Spleen (tissue), 11 donors: Measurements from ENCODE around the gene GNS. TPM values are rescaled to one million over a fixed set of nuclear protein-coding genes. Genes with fewer than 3 reads are reported as not detected.

ENCODE experiments used
- DNase-seq: peaks from one replicate; pipeline ENCODE4 v3.0.0-alpha.2; 2020
- H3K27ac ChIP-seq, 8 donors: fragments of 200-600 bp; sonication (generic) in 7 of 8; 1 replicate in 4 of 8; 2 replicates in 4 of 8; pipeline versions ENCODE4 v1.5.0 to v1.8.0; 2016 to 2021; ENCODE audit warnings: inconsistent platforms in 4 of 8, mild to moderate bottlenecking in 4 of 8, moderate library complexity in 1 of 8
- H3K27me3 ChIP-seq, 7 donors: fragments of 200-600 bp; sonication (generic) in 6 of 7; replicated peaks in 1 of 7; 1 replicate in 4 of 7; 2 replicates in 3 of 7; pipeline versions ENCODE4 v1.5.0 to v1.8.0; 2016 to 2021; ENCODE audit warnings: inconsistent platforms in 3 of 7, mild to moderate bottlenecking in 1 of 7
- H3K36me3 ChIP-seq, 6 donors: fragments of 200-600 bp; sonication (generic) in 5 of 6; 1 replicate in 4 of 6; 2 replicates in 2 of 6; pipeline versions ENCODE4 v1.5.0 to v1.8.0; 2016 to 2021; ENCODE audit warnings: inconsistent platforms in 2 of 6
- H3K4me1 ChIP-seq, 6 donors: fragments of 200-600 bp; sonication (generic) in 5 of 6; 1 replicate in 3 of 6; 2 replicates in 3 of 6; pipeline versions ENCODE4 v1.5.0 to v1.8.0; 2016 to 2021; ENCODE audit warnings: inconsistent platforms in 3 of 6
- H3K4me3 ChIP-seq, 8 donors: fragments of 200-600 bp; sonication (generic) in 7 of 8; 1 replicate in 4 of 8; 2 replicates in 4 of 8; pipeline versions ENCODE4 v1.5.0 to v1.8.0; 2016 to 2021; ENCODE audit warnings: inconsistent platforms in 4 of 8, mild to moderate bottlenecking in 4 of 8, moderate library complexity in 2 of 8
- H3K9me3 ChIP-seq, 8 donors: fragments of 200-600 bp; sonication (generic) in 7 of 8; 1 replicate in 4 of 8; 2 replicates in 4 of 8; pipeline versions ENCODE4 v1.5.0 to v1.8.0; 2016 to 2021; ENCODE audit warnings: inconsistent platforms in 4 of 8
- POLR2A ChIP-seq, 3 donors: fragments of 450-650 bp; IDR thresholded peaks; one replicate each; pipeline ENCODE4 v1.5.1; 2017; ENCODE audit warnings: antibody characterized with exemption in 3 of 3, mild to moderate bottlenecking in 1 of 3
- POLR2AphosphoS5 ChIP-seq, 3 donors: sonication (generic); formaldehyde crosslinking; IDR thresholded peaks; one replicate each; pipeline ENCODE4 v1.5.1; 2017; ENCODE audit warnings: antibody characterized with exemption in 3 of 3
- WGBS, 5 donors: extraction: QIAGEN DNeasy Blood & Tissue Kit in 3 of 5; methylation state at CpG; one replicate each; pipeline versions ENCODE4 v1.1.5 to v1.1.7; 2013 to 2018; 5-methylcytosine and 5-hydroxymethylcytosine counted together
- intact Hi-C: fragments of 100-400 bp; cut with DNase I; formaldehyde crosslinking; loops from one replicate; pipeline ENCODE4 v1.15.0; 2023; ENCODE audit warnings: low total_unique reads
- polyA plus RNA-seq, 3 donors: library from polyadenylated mRNA; stranded (reverse); fragments of 200-250 nt; gene quantifications; one replicate each; pipeline ENCODE4 v1.2.1, GENCODE V29; 2013
- total RNA-seq, 7 donors: library from RNA; depleted of rRNA in 3 of 7; stranded (reverse); fragments of >200 nt in 3 of 7; fragmentation: NEBNext Ultra II Directional in 4 of 7; extraction: Animal tissue kit (Norgen Biotek cat#: 25700) in 4 of 7; gene quantifications; one replicate each; pipeline versions ENCODE4 v1.1.0 to v1.2.1, GENCODE V29; 2016 to 2021
- TF ChIP-seq, protein P1 (sequence below), 11 experiments: fragments of 200-600 bp in 7 of 11; fragments of 450-650 bp in 4 of 11; sonication (generic) in 4 of 11; IDR thresholded peaks in 8 of 11; conservative IDR thresholded peaks in 3 of 11; 1 replicate in 7 of 11; 2 replicates in 4 of 11; pipeline versions ENCODE4 v1.4.0 to v1.8.0; 2016 to 2021; ENCODE audit warnings: antibody characterized with exemption in 11 of 11, inconsistent platforms in 4 of 11, mild to moderate bottlenecking in 1 of 11
- donor health status: healthy with polysubstance abuse.
- donor health status: DM: no; HTN: no; CAD: no; lungs with moderate emphysema.
- donor health status: DM: no; HTN: no; CAD: no.
- donor health status: Bipolar disorder and iron deficiency.
- donor health status: healthy.
- donor health status: DM: no; HTN: no; CAD: no.
- donor health status: DM: yes; HTN: yes; CAD: no.

GNS gene
- total and polyA plus RNA-seq, 10 donors: 8.3 to 154 (median 126) TPM

DNA sequence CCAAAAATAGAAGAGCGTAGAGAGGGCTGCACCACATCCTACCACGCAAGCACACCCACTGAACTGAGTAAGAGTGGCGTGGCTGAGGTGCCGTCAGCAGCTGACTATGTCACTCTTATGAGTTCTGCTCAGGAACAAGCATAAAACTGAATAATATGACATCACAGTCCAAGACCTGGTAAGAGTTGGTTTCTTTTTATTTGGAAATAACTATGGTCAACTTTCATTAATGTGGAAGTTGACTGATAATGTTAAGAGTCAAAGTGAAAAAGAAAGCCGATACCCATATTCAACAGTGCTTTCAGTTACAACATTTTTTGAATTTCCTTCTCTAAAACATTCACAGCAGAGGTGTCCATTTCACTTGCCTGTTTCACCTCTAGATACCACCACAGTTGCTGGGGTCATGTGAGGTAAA is 44.6 kb downstream of the GNS start:
- peaks cover 0 to 56% (median 9%) of the 10 kb centered on the region in 6 donors for H3K4me1 ChIP-seq
- WGBS, 5 donors: 39 to 64% (median 50%) methylated on average over 5 of the region's 5 CpGs
- H3K36me3 ChIP-seq: peaks cover 0 to 81% (median 24%) of the 10 kb centered on the region in 6 donors
- H3K4me3 ChIP-seq: peak overlapping the region in 1 of 8 donors; percentile 38
- no peaks in the 10 kb centered on the region for H3K9me3 ChIP-seq
- TF ChIP-seq, protein P1, sequence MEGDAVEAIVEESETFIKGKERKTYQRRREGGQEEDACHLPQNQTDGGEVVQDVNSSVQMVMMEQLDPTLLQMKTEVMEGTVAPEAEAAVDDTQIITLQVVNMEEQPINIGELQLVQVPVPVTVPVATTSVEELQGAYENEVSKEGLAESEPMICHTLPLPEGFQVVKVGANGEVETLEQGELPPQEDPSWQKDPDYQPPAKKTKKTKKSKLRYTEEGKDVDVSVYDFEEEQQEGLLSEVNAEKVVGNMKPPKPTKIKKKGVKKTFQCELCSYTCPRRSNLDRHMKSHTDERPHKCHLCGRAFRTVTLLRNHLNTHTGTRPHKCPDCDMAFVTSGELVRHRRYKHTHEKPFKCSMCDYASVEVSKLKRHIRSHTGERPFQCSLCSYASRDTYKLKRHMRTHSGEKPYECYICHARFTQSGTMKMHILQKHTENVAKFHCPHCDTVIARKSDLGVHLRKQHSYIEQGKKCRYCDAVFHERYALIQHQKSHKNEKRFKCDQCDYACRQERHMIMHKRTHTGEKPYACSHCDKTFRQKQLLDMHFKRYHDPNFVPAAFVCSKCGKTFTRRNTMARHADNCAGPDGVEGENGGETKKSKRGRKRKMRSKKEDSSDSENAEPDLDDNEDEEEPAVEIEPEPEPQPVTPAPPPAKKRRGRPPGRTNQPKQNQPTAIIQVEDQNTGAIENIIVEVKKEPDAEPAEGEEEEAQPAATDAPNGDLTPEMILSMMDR (IDR thresholded peaks at IDR 0.05 in 8 of 11, conservative IDR thresholded peaks at IDR 0.05 in 3 of 11): no peak
- peak in 1 of 3 donors; percentile 45 for TF ChIP-seq POLR2AphosphoS5 (IDR thresholded peaks at IDR 0.05)
- DNase-seq: no peak
- H3K27me3 ChIP-seq: no peaks in the 10 kb centered on the region
- peak overlapping the region in 7 of 8 donors; percentile 66 to 85 (median 79) for H3K27ac ChIP-seq
- intact Hi-C loops: no loop called here

DNA sequence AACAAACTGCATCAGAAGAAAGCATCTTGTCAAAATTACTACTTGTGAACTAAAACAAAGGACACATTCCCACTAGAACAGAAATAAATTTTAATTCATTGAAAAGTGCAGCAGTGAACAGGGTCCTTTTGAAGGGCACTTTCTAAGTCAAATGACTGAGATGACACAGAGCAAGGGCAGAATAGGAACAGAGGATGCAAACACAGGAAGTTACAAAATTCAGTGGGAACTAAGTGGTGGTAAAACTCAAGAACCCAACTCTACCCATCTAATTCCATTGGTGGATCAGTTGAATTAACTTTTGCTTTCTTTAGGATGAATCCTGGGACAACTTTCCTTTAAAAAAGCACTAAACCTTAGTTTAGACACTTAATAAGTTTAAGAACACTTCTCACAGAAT is 45.8 kb downstream of the GNS start:
- Histone ChIP-seq H3K36me3 (peaks cover 0 to 70% (median 19%) of the 10 kb centered on the region in 6 donors), H3K4me1 (peaks cover 0 to 52% (median 6%) of the 10 kb centered on the region in 6 donors), H3K4me3 (peak overlapping the region in 1 of 8 donors; percentile 38), H3K27me3 (no peaks in the 10 kb centered on the region), H3K9me3 (no peaks in the 10 kb centered on the region), H3K27ac (peak overlapping the region in 7 of 8 donors; percentile 66 to 85 (median 79))
- no peak for DNase-seq
- TF ChIP-seq POLR2AphosphoS5 (IDR thresholded peaks at IDR 0.05): no peak
- intact Hi-C loops: no loop called here

DNA sequence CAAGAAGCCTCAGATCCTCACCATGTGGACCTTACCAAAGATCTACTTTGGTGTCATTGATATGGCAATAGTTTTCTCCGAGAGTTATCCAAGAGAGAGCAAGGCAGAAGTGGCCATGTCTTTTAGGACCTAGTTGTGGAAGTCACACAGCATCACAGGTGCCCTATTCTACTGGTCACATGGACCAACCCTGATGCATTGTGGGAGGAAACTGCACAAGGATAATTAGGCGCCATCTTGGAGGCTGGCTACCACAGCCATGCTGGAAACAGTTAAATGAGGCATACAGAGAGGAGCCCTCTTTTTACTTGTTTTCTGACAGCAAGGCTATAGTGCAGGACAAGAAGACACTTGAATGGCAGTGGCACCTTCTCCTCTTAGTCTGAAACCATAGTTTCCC is 49.8 kb downstream of the GNS start:
- H3K27ac ChIP-seq: no peak overlapping the region
- peaks cover 0 to 26% (median 7%) of the 10 kb centered on the region in 6 donors for H3K4me1 ChIP-seq
- no peak for TF ChIP-seq POLR2A (IDR thresholded peaks at IDR 0.05)
- TF ChIP-seq POLR2AphosphoS5 (IDR thresholded peaks at IDR 0.05): no peak
- TF ChIP-seq, protein P1 (IDR thresholded peaks at IDR 0.05 in 8 of 11, conservative IDR thresholded peaks at IDR 0.05 in 3 of 11): no peak
- H3K27me3 ChIP-seq: no peaks in the 10 kb centered on the region
- 92 to 100% (median 95%) methylated on average over 2 of the region's 2 CpGs for WGBS, 5 donors
- DNase-seq: no peak
- H3K9me3 ChIP-seq: no peaks in the 10 kb centered on the region
- no peak overlapping the region for H3K4me3 ChIP-seq
- H3K36me3 ChIP-seq: peaks cover 0 to 43% (median 0%) of the 10 kb centered on the region in 6 donors
- intact Hi-C loops: no loop called here

DNA sequence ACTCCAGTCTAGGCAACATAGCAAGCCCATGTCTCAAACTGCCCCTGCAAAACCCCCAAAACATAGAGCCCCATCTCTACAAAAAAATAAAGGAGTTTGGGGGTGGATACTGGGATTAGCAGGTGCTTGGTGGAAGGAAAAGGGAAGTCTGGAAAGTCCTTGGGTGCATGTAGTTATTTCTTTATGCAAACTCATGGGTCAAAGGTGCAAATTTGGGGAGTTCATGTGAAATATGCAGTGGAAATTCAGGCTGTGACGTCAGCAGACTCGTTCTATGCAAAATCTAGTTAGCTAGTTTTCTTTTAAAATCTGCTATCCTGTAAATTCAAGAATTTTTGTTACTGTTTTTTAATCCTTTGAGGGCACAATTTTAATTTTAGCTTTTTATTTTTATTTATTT is 51.3 kb downstream of the GNS start:
- no peak for TF ChIP-seq POLR2A (IDR thresholded peaks at IDR 0.05)
- TF ChIP-seq, protein P1 (IDR thresholded peaks at IDR 0.05 in 8 of 11, conservative IDR thresholded peaks at IDR 0.05 in 3 of 11): no peak
- no peak for TF ChIP-seq POLR2AphosphoS5 (IDR thresholded peaks at IDR 0.05)
- no peak overlapping the region for H3K27ac ChIP-seq
- intact Hi-C loops: no loop called here
- no peaks in the 10 kb centered on the region for H3K9me3 ChIP-seq
- H3K4me3 ChIP-seq: no peak overlapping the region
- WGBS, 5 donors: 80 to 95% (median 84%) methylated on average over 2 of the region's 2 CpGs
- H3K27me3 ChIP-seq: no peaks in the 10 kb centered on the region
- DNase-seq: no peak
- peaks cover 0 to 28% (median 0%) of the 10 kb centered on the region in 6 donors for H3K36me3 ChIP-seq
- H3K4me1 ChIP-seq: peaks cover 0 to 11% (median 2%) of the 10 kb centered on the region in 6 donors

DNA sequence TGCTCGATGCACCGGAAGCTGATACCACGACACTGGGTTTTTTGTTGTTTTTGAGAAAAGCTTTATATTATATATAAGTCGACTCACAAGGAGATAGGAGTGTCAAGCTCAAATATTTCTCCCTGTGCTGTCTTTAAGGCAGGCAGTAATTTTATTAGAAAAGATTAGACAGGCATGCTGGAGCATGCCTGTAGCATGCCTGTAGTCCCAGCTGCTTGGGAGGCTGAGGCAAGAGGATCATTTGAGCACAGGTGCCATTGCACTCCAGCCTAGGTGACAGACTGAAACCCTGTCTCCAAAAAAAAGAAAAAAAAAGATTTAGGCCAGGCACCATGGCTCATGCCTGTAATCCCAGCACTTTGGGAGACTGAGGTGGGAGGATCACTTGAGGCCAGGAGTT is 51.8 kb downstream of the GNS start:
- TF ChIP-seq, protein P1 (IDR thresholded peaks at IDR 0.05 in 8 of 11, conservative IDR thresholded peaks at IDR 0.05 in 3 of 11): no peak
- no peak for TF ChIP-seq POLR2A (IDR thresholded peaks at IDR 0.05)
- no peak for TF ChIP-seq POLR2AphosphoS5 (IDR thresholded peaks at IDR 0.05)
- Histone ChIP-seq H3K27me3 (no peaks in the 10 kb centered on the region), H3K27ac (no peak overlapping the region), H3K9me3 (no peaks in the 10 kb centered on the region), H3K4me3 (no peak overlapping the region), H3K4me1 (peaks cover 0 to 12% (median 3%) of the 10 kb centered on the region in 6 donors), H3K36me3 (peaks cover 0 to 26% (median 0%) of the 10 kb centered on the region in 6 donors)
- DNase-seq: no peak
- intact Hi-C loops: no loop called here
- WGBS, 5 donors: 92 to 98% (median 94%) methylated on average over 4 of the region's 4 CpGs
